Tibial nerve (tissue), 4 donors: ENCODE measurements around the gene SCAPER.

Experiments used
- CTCF ChIP-seq, 5 experiments: fragments of 200-600 bp in 3 of 5; fragments of 450-650 bp in 2 of 5; sonication (generic) in 3 of 5; IDR thresholded peaks; one replicate each; pipeline ENCODE4 v1.5.1; 2016 to 2019; ENCODE audit warnings: antibody characterized with exemption in 5 of 5, mild to moderate bottlenecking in 3 of 5, moderate library complexity in 2 of 5
- EP300 ChIP-seq, 2 donors: sonication (generic); formaldehyde crosslinking; IDR thresholded peaks; one replicate each; pipeline ENCODE4 v1.6.1; 2017; ENCODE audit warnings: antibody characterized with exemption in 2 of 2, mild to moderate bottlenecking in 1 of 2
- POLR2A ChIP-seq, 2 donors: fragments of 450-650 bp; IDR thresholded peaks; one replicate each; pipeline ENCODE4 v1.6.1; 2017; ENCODE audit warnings: antibody characterized with exemption in 2 of 2, mild to moderate bottlenecking in 2 of 2, moderate library complexity in 2 of 2

GRCh38 chr15:76470691-76471090 is 434.4 kb downstream of the SCAPER start:
- TF ChIP-seq POLR2A (IDR thresholded peaks at IDR 0.05) (no peak), CTCF (IDR thresholded peaks at IDR 0.05) (no peak), EP300 (IDR thresholded peaks at IDR 0.05) (no peak)
